Smooth muscle cell (in vitro differentiated cells): ENCODE measurements around the gene ZNF384. TPM values are rescaled to one million over a fixed set of nuclear protein-coding genes. Genes with fewer than 3 reads are reported as not detected.

Source experiments
- DNase-seq: peaks from one replicate; lab custom pipeline; 2025; ENCODE audit not compliant: unreplicated experiment; lab: John Stamatoyannopoulos, UW
- H2AFZ ChIP-seq: fragments of 200-600 bp; sonication (generic); 2 replicates; pipeline ENCODE4 v1.6.0; 2016; ENCODE audit warnings: antibody characterized with exemption, low read depth, mild to moderate bottlenecking
- H3F3A ChIP-seq: fragments of 200-600 bp; sonication (generic); 2 replicates; pipeline ENCODE4 v1.6.0; 2017; ENCODE audit warnings: antibody characterized with exemption, low read depth
- H3K27ac ChIP-seq: fragments of 200-600 bp; sonication (generic); 2 replicates; pipeline ENCODE4 v1.5.1; 2016; ENCODE audit warnings: low read depth, mild to moderate bottlenecking
- H3K27me3 ChIP-seq: fragments of 200-600 bp; sonication (generic); 2 replicates; pipeline ENCODE4 v1.6.1; 2016; ENCODE audit warnings: low read depth, mild to moderate bottlenecking
- H3K36me3 ChIP-seq: fragments of 200-600 bp; sonication (generic); 2 replicates; pipeline ENCODE4 v1.5.1; 2016; ENCODE audit warnings: low read depth
- H3K4me1 ChIP-seq: fragments of 200-600 bp; sonication (generic); 2 replicates; pipeline ENCODE4 v1.5.1; 2016; ENCODE audit warnings: low read depth
- H3K4me2 ChIP-seq: fragments of 200-600 bp; sonication (generic); 2 replicates; pipeline ENCODE4 v1.6.0; 2016; ENCODE audit warnings: mild to moderate bottlenecking
- H3K4me3 ChIP-seq: fragments of 200-600 bp; sonication (generic); 2 replicates; pipeline ENCODE4 v1.5.1; 2016; ENCODE audit warnings: mild to moderate bottlenecking
- H3K79me2 ChIP-seq: fragments of 200-600 bp; sonication (generic); 2 replicates; pipeline ENCODE4 v1.6.0; 2016; ENCODE audit warnings: low read depth, mild to moderate bottlenecking
- H3K9ac ChIP-seq: fragments of 200-600 bp; sonication (generic); 2 replicates; pipeline ENCODE4 v1.6.0; 2016; ENCODE audit warnings: low read depth
- H3K9me3 ChIP-seq: fragments of 200-600 bp; sonication (generic); replicated peaks from 2 replicates; pipeline ENCODE4 v1.5.1; 2016; ENCODE audit warnings: low read depth
- H4K20me1 ChIP-seq: fragments of 200-600 bp; sonication (generic); 2 replicates; pipeline ENCODE4 v1.6.0; 2016; ENCODE audit warnings: low read depth
- CTCF ChIP-seq: fragments of 200-600 bp; sonication (generic); IDR thresholded peaks from 2 replicates; pipeline ENCODE4 v1.5.1; 2017; ENCODE audit warnings: borderline replicate concordance, mild to moderate bottlenecking, antibody characterized with exemption; ENCODE audit not compliant: insufficient read depth, poor library complexity, severe bottlenecking
- WGBS: methylation state at CpG from one replicate; pipeline ENCODE4 v1.1.7; 2016; ENCODE audit warnings: low lambda C conversion rate; 5-methylcytosine and 5-hydroxymethylcytosine counted together
- polyA plus RNA-seq: library from polyadenylated mRNA; unstranded; fragments of >200 nt; fragmentation: Nextera tagmentation; extraction: Ambion mirVana; gene quantifications from 2 replicates; pipeline ENCODE4 v1.2.1, GENCODE V29; 2016
- total RNA-seq: library from RNA; depleted of rRNA; stranded (reverse); fragments of >200 nt; gene quantifications from 2 replicates; pipeline ENCODE4 v1.2.3, GENCODE V29; 2014

The ZNF384 gene
- total RNA-seq (30.0 and 31.0 TPM in 2 replicates), polyA plus RNA-seq (36.1 and 38.6 TPM in 2 replicates)

GRCh38 chr12:6688999-6689882 lies at the start of gene ZNF384:
Gene ZNF384, minus strand, starts transcription at chr12:6689375. Its CDS starts 9,855 bp downstream, at chr12:6679520.
- Histone ChIP-seq H3K36me3 (no peaks in the 10 kb centered on the region), H3K4me2 (peak within 1 kb of the TSS; percentile 86), H3K27ac (peak within 1 kb of the TSS; percentile 78), H3K4me3 (peak within 1 kb of the TSS; percentile 63), H3K79me2 (peaks cover 57% of the 10 kb centered on the region), H3K27me3 (no peaks in the 10 kb centered on the region), H3K9ac (peak within 1 kb of the TSS; percentile 90), H3K4me1 (peaks cover 20% of the 10 kb centered on the region), H4K20me1 (peaks cover 21% of the 10 kb centered on the region), H3K9me3 (no peaks in the 10 kb centered on the region), H3F3A (peaks cover 12% of the 10 kb centered on the region), H2AFZ (peak within 1 kb of the TSS; percentile 25)
- peak; percentile 79 for DNase-seq
- TF ChIP-seq CTCF, result no peak
- under 1% methylated on average over 56 of the region's 72 CpGs for WGBS

- Histone ChIP-seq H3K79me2 (no peaks in the 10 kb centered on the region), H3K4me2 (no peak overlapping the region), H4K20me1 (no peaks in the 10 kb centered on the region), H3K4me3 (no peak overlapping the region), H3F3A (peaks cover 9% of the 10 kb centered on the region), H3K4me1 (no peaks in the 10 kb centered on the region), H2AFZ (no peak overlapping the region), H3K27me3 (no peaks in the 10 kb centered on the region), H3K27ac (no peak overlapping the region), H3K9me3 (no peaks in the 10 kb centered on the region), H3K9ac (no peak overlapping the region), H3K36me3 (no peaks in the 10 kb centered on the region)
- 98% methylated on average over 5 of the region's 5 CpGs for WGBS
- no peak for TF ChIP-seq CTCF
- no peak for DNase-seq
These were observed 47.6 kb upstream of the ZNF384 start for GRCh38 chr12:6736754-6737153.

GRCh38 chr12:6735448-6736191 lies 46.4 kb upstream of the ZNF384 start:
- H3K4me3 ChIP-seq, result no peak overlapping the region
- 50% methylated on average over 8 of the region's 8 CpGs for WGBS
- H3K36me3 ChIP-seq, result no peaks in the 10 kb centered on the region
- H3F3A ChIP-seq, result peaks cover 9% of the 10 kb centered on the region
- H3K79me2 ChIP-seq, result no peaks in the 10 kb centered on the region
- no peak for DNase-seq
- H3K4me2 ChIP-seq, result no peak overlapping the region
- H3K4me1 ChIP-seq, result no peaks in the 10 kb centered on the region
- H3K27ac ChIP-seq, result no peak overlapping the region
- no peaks in the 10 kb centered on the region for H3K27me3 ChIP-seq
- TF ChIP-seq CTCF, result peak; percentile 64
- H3K9ac ChIP-seq, result no peak overlapping the region
- no peak overlapping the region for H2AFZ ChIP-seq
- H4K20me1 ChIP-seq, result no peaks in the 10 kb centered on the region
- H3K9me3 ChIP-seq, result no peaks in the 10 kb centered on the region
